GM12891 (cell line): ENCODE data around the gene C3.
"Not testable (repeated sequence)": the region's sequence is repeated elsewhere in the genome, so short reads cannot be mapped to it uniquely, and the experiment has no call there.

Experiments used
- DNase-seq: peaks from one replicate; pipeline ENCODE4 v3.0.0; 2011; ENCODE audit warnings: low spot score; ENCODE audit not compliant: insufficient read length
- FAIRE-seq: peaks from 2 replicates; lab custom pipeline; 2011; peaks lifted over from hg19 to GRCh38; lab: Jason Lieb, UNC
- PAX5 ChIP-seq: IDR thresholded peaks from 2 replicates; pipeline ENCODE4 v1.6.1; 2011; ENCODE audit warnings: low read length, moderate library complexity, mild to moderate bottlenecking; ENCODE audit not compliant: insufficient read depth, severe bottlenecking
- POLR2A ChIP-seq: IDR thresholded peaks from 2 replicates; pipeline ENCODE4 v1.6.1; 2011; ENCODE audit warnings: low read depth, low read length, control low read depth
- POLR2AphosphoS5 ChIP-seq: IDR thresholded peaks from 2 replicates; pipeline ENCODE4 v1.6.1; 2011; ENCODE audit warnings: low read depth, low read length, control low read depth
- POU2F2 ChIP-seq: IDR thresholded peaks from 2 replicates; pipeline ENCODE4 v1.6.1; 2011; ENCODE audit warnings: low read depth, mild to moderate bottlenecking, control low read depth, low read length, moderate library complexity
- SPI1 ChIP-seq: IDR thresholded peaks from 2 replicates; pipeline ENCODE4 v1.6.1; 2011; ENCODE audit warnings: low read depth, low read length, control low read depth
- TAF1 ChIP-seq: IDR thresholded peaks from 2 replicates; pipeline ENCODE4 v1.6.1; 2011; ENCODE audit warnings: low read depth, low read length, control low read depth

C3 gene

GRCh38 chr19:6680141-6680540, 40.3 kb downstream of the C3 start:
- FAIRE-seq (peak; percentile 55), DNase-seq (no peak)
- TF ChIP-seq TAF1, result no peak
- no peak for TF ChIP-seq POLR2AphosphoS5
- TF ChIP-seq POU2F2, result no peak
- TF ChIP-seq PAX5, result no peak
- no peak for TF ChIP-seq SPI1
- TF ChIP-seq POLR2A, result no peak

DNA sequence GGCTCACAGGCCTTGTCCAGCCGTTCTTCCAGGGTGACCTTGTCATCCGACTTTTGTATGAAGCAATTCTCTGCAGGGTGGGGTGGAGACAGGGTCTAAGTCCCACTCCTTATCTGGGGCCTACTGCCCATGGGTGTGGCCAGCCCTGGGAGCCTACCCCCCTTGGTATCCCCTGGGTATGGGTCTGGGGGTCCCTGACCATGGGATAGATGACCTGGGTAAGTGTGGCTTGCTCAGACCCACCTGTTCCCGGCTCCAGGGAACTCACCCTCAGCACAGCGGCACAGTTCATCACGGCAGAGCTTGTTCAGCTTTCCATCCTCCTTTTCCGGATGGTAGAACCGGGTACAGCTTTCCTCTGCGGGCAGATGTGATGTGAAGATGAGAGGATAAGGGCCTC, 41.3 kb downstream of the C3 start:
- TF ChIP-seq SPI1 (no peak), POLR2AphosphoS5 (no peak), PAX5 (no peak), POU2F2 (no peak), POLR2A (no peak)
- DNase-seq, result no peak
- no peak for FAIRE-seq

GRCh38 chr19:6678690-6679109, 41.8 kb downstream of the C3 start:
- DNase-seq (no peak), FAIRE-seq (peak; percentile 79)
- TF ChIP-seq POLR2AphosphoS5 (no peak), PAX5 (no peak), POLR2A (no peak), TAF1 (no peak), POU2F2 (no peak), SPI1 (no peak)

DNA sequence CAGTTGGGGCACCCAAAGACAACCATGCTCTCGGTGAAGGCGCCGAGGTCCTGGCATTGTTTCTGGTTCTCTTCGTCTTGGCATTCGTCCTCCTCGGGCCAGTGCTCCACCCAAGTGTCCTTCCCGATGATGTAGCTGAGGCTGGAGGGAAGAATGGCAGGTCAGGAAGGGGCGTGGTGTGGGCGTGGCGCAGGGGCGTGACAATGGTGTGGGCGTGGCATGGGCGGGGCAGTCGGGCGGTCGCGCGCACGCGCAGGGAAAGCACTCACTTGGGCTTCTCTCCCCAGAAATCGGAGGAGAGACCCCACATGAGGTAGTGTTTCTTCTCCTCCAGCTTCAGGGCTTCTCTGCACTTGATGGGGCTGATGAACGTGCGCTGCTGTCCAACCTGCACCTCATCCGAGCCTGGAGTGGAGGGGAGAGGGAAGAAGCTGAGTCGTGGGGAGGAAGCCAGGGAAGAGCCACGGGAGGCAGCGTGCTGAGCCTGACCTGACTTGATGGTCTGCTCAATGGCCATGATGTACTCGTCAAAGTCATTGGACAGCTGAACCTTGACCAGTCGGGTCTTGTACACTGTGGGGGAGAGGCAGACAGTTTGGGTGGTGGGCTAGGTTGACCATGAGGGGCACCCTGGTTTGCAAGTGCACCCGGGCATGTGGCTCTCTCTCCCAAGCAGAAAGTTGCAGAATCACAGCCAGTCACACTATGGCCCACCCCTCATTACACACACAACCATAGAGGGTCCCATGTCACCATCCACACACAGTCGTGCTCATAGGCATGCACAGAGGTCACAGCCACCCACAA, 42.4 kb downstream of the C3 start:
- peak; percentile 43 for FAIRE-seq

GRCh38 chr19:6677495-6677882, 43.0 kb downstream of the C3 start:
- DNase-seq (no peak), FAIRE-seq (no peak)
- no peak for TF ChIP-seq SPI1
- TF ChIP-seq POLR2A, result no peak
- TF ChIP-seq POU2F2, result no peak
- TF ChIP-seq PAX5, result no peak
- no peak for TF ChIP-seq POLR2AphosphoS5
- TF ChIP-seq TAF1, result no peak

More for the DNA sequence above, 42.4 kb downstream of the C3 start:
- TF ChIP-seq PAX5 (no peak), TAF1 (no peak), POLR2A (no peak), POU2F2 (no peak), SPI1 (no peak), POLR2AphosphoS5 (no peak)
- DNase-seq, result no peak

DNA sequence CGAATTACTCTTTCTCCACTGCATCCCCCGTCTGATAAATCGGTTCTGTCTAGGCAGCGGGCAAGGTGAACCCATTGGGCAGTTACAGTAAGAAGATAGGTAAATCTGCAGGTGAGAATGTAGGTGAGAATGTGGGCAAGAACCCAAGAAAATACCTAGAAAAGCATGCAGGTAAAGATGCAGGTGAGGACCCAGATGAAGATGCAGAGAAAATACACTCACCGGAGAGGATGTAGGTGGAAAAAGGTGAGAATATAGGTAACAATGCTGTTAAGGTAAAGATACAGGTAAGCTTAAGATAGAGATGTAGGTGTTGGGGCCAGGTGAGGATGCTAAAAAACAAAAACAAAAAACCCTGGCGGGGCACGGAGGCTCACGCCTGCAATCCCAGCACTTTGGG, 44.2 kb downstream of the C3 start:
- TF ChIP-seq PAX5, result no peak
- no peak for TF ChIP-seq POLR2AphosphoS5
- FAIRE-seq, result no peak
- DNase-seq, result no peak

- DNase-seq (peak; percentile 91), FAIRE-seq (peak; percentile 99)
- TF ChIP-seq PAX5 (peak; percentile 73), SPI1 (0 out of 2 replicates have a peak, but pooled peaks have one; percentile 2), POU2F2 (peak; percentile 82; the same call in 1 of the 2 replicates), POLR2A (no peak)
These were observed 45.6 kb downstream of the C3 start for GRCh38 chr19:6674868-6675305.

DNA sequence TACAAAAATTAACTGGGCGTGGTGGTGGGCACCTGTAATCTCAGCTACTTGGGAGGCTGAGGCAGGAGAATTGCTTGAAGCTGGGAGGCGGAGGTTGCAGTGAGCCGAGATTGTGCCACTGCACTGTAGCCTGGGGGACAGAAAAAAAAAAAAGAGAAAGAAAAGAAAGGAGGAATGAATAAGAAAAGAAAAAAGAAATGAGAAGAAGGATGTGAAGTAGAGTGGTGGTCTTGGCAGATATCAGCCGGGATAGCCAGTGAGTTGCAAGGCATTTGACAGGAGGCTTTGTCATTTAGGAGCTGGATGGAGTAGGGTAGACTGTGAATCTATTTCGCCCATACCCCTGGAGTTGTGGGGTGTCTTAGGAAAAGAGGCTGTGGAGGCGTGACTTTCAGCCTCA, 46.0 kb downstream of the C3 start:
- DNase-seq, FAIRE-seq: not testable (repeated sequence)

GRCh38 chr19:6672693-6673290, 47.7 kb downstream of the C3 start:
- DNase-seq (no peak), FAIRE-seq (no peak)
- TF ChIP-seq POU2F2, result no peak
- TF ChIP-seq TAF1, result no peak
- TF ChIP-seq POLR2A, result no peak
- TF ChIP-seq SPI1, result no peak
- TF ChIP-seq PAX5, result no peak
- TF ChIP-seq POLR2AphosphoS5, result no peak

DNA sequence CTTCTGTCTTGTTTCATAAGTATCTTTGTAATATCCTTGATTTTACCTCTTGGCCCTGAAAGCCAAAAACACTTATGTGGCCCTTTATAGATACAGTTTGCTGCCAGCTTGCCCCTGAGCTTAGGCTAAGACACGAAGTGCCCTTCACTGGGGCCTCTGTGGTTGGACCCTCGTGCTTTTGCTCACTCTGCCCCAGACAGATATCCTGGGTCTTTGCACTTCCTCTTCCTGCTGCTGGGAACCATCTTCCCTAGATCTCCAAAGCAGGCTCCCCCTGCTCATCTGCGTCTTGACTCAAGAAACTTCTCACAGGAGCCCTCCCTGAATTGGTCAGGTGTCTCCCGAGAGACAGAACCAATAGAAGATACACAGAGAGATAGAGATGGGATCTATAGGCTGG, 48.5 kb downstream of the C3 start:
- no peak for DNase-seq
- TF ChIP-seq POLR2AphosphoS5 (no peak), SPI1 (0 out of 2 replicates have a peak, but pooled peaks have one; percentile 21), PAX5 (no peak), POU2F2 (no peak)
- no peak for FAIRE-seq
